HG02588 (cell line): ENCODE measurements around the gene RFX7.
"Not testable (repeated sequence)": the region's sequence is repeated elsewhere in the genome, so short reads cannot be mapped to it uniquely, and the experiment has no call there.

Experiments used
- ATAC-seq: cut with Tn5 transposase; IDR thresholded peaks from one replicate; pipeline ENCODE4 v1.9.1; 2021; ENCODE audit warnings: mild to moderate bottlenecking, moderate library complexity; ENCODE audit not compliant: unreplicated experiment

RFX7 gene

GRCh38 chr15:56207711-56208110, 36.0 kb downstream of the RFX7 start:
- no peak for ATAC-seq

GRCh38 chr15:56207092-56207491, 36.6 kb downstream of the RFX7 start:
- ATAC-seq: peak; percentile 80

- no peak for ATAC-seq
Measured at GRCh38 chr15:56205061-56205876, 38.4 kb downstream of the RFX7 start.

GRCh38 chr15:56203312-56203922, 40.3 kb downstream of the RFX7 start:
- ATAC-seq: not testable (repeated sequence)

- no peak for ATAC-seq
Measured at GRCh38 chr15:56202701-56203100, 41.0 kb downstream of the RFX7 start.

GRCh38 chr15:56199038-56199437, 44.6 kb downstream of the RFX7 start:
- ATAC-seq: no peak

- no peak for ATAC-seq
Measured at GRCh38 chr15:56194035-56194434, 49.6 kb downstream of the RFX7 start.

- ATAC-seq: no peak
Measured at GRCh38 chr15:56192659-56193442, 50.8 kb downstream of the RFX7 start.

GRCh38 chr15:56187665-56188064, 56.0 kb downstream of the RFX7 start:
- ATAC-seq: no peak

GRCh38 chr15:56185980-56186379, 57.7 kb downstream of the RFX7 start:
- no peak for ATAC-seq

GRCh38 chr15:56184516-56184915, 59.2 kb downstream of the RFX7 start:
- ATAC-seq: no peak

GRCh38 chr15:56180851-56181250, 62.8 kb downstream of the RFX7 start:
- ATAC-seq: no peak

- no peak for ATAC-seq
Measured at GRCh38 chr15:56176996-56177395, 66.7 kb downstream of the RFX7 start.

GRCh38 chr15:56175788-56176187, 67.9 kb downstream of the RFX7 start:
- ATAC-seq: no peak

GRCh38 chr15:56174649-56175048, 69.0 kb downstream of the RFX7 start:
- no peak for ATAC-seq

- ATAC-seq: no peak
Measured at GRCh38 chr15:56168394-56168793, 75.3 kb downstream of the RFX7 start.

- ATAC-seq: no peak
Measured at GRCh38 chr15:56165234-56165633, 78.4 kb downstream of the RFX7 start.

GRCh38 chr15:56160966-56161365, 82.7 kb downstream of the RFX7 start:
- ATAC-seq: no peak

- no peak for ATAC-seq
Measured at GRCh38 chr15:56156877-56157276, 86.8 kb downstream of the RFX7 start.

GRCh38 chr15:56155278-56155677, 88.4 kb downstream of the RFX7 start:
- not testable (repeated sequence) for ATAC-seq

- ATAC-seq: not testable (repeated sequence)
Measured at GRCh38 chr15:56154768-56155167, 88.9 kb downstream of the RFX7 start.

GRCh38 chr15:56150204-56150603, 93.5 kb downstream of the RFX7 start:
- ATAC-seq: no peak
